DND-41 (cell line): Measurements from ENCODE around the gene TMEM154.

ENCODE experiments used
- ATAC-seq: fragments of 200-7000 bp; cut with Tn5 transposase; 3 replicates; pipeline ENCODE4 v1.9.1; 2021; ENCODE audit warnings: low read depth; ENCODE audit not compliant: insufficient read depth
- DNase-seq: peaks from one replicate; pipeline ENCODE4 v3.0.0-alpha.2; 2020
- H2AFZ ChIP-seq: 2 replicates; pipeline ENCODE4 v1.6.0; 2012; ENCODE audit warnings: low read depth, low read length
- H3K27ac ChIP-seq: 2 replicates; pipeline ENCODE4 v1.5.1; 2012; ENCODE audit warnings: low read length, inconsistent platforms
- H3K27me3 ChIP-seq: fragments of 200-600 bp; sonication (generic); 2 replicates; pipeline ENCODE4 v1.6.0; 2012; ENCODE audit warnings: low read length, mild to moderate bottlenecking, inconsistent platforms; ENCODE audit not compliant: insufficient read depth, poor library complexity
- H3K36me3 ChIP-seq: 2 replicates; pipeline ENCODE4 v1.5.1; 2012; ENCODE audit warnings: low read length, inconsistent platforms; ENCODE audit not compliant: insufficient read depth
- H3K4me1 ChIP-seq: 2 replicates; pipeline ENCODE4 v1.5.1; 2012; ENCODE audit warnings: mild to moderate bottlenecking, low read length; ENCODE audit not compliant: insufficient read depth
- H3K4me2 ChIP-seq: 2 replicates; pipeline ENCODE4 v1.6.0; 2012; ENCODE audit warnings: mild to moderate bottlenecking, moderate library complexity, low read length, inconsistent platforms; ENCODE audit not compliant: insufficient read depth
- H3K4me3 ChIP-seq, 2 experiments: fragments of 200-600 bp in 1 of 2; shearing (Covaris generic) in 1 of 2; 2 replicates each; pipeline ENCODE4 v1.5.1; 2012 to 2016; ENCODE audit warnings: inconsistent platforms in 2 of 2, low read length in 2 of 2, mild to moderate bottlenecking in 2 of 2, low read depth in 1 of 2, moderate library complexity in 1 of 2
- H3K79me2 ChIP-seq: 2 replicates; pipeline ENCODE4 v1.6.0; 2012; ENCODE audit warnings: low read length, inconsistent platforms; ENCODE audit not compliant: insufficient read depth
- H3K9ac ChIP-seq: 2 replicates; pipeline ENCODE4 v1.6.0; 2012; ENCODE audit warnings: low read depth, mild to moderate bottlenecking, inconsistent platforms, low read length, moderate library complexity
- H3K9me3 ChIP-seq: 2 replicates; pipeline ENCODE4 v1.5.1; 2012; ENCODE audit warnings: low read length, moderate library complexity, mild to moderate bottlenecking, inconsistent platforms; ENCODE audit not compliant: insufficient read depth, severe bottlenecking
- H4K20me1 ChIP-seq: 2 replicates; pipeline ENCODE4 v1.6.0; 2012; ENCODE audit warnings: low read length; ENCODE audit not compliant: insufficient read depth
- EZH2 ChIP-seq: IDR thresholded peaks from 3 replicates; pipeline ENCODE4 v1.6.1; 2012; ENCODE audit warnings: borderline replicate concordance, low read depth, mild to moderate bottlenecking, moderate library complexity, low read length, inconsistent platforms; ENCODE audit not compliant: severe bottlenecking
- TF ChIP-seq, protein P1 (sequence below): IDR thresholded peaks from 2 replicates; pipeline ENCODE4 v1.5.1; 2012; ENCODE audit warnings: borderline replicate concordance, low read length, moderate library complexity, mild to moderate bottlenecking; ENCODE audit not compliant: poor library complexity, severe bottlenecking; ENCODE audit errors: extremely low read depth

Gene TMEM154

DNA sequence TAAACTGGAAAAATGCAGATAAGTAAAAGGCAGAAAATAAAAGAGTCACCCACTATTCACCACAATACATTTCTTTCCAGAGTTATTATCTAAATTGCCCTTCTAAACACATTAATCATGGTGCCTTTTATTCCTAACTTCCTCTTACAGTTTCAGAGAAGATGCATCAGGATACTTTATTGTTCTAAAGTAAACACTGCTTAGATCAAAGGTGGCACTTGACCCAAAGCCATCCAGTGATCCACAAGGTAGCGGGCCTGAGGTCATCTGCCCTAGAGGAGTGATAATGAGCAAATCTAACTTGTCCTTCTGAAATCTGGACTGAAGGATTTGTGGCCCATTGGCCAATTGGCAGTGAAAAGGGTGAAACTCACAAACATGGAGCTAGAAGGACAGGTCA lies 12.0 kb upstream of the TMEM154 start:
- no peak overlapping the region for H2AFZ ChIP-seq
- H3K9ac ChIP-seq: no peak overlapping the region
- TF ChIP-seq, protein P1, sequence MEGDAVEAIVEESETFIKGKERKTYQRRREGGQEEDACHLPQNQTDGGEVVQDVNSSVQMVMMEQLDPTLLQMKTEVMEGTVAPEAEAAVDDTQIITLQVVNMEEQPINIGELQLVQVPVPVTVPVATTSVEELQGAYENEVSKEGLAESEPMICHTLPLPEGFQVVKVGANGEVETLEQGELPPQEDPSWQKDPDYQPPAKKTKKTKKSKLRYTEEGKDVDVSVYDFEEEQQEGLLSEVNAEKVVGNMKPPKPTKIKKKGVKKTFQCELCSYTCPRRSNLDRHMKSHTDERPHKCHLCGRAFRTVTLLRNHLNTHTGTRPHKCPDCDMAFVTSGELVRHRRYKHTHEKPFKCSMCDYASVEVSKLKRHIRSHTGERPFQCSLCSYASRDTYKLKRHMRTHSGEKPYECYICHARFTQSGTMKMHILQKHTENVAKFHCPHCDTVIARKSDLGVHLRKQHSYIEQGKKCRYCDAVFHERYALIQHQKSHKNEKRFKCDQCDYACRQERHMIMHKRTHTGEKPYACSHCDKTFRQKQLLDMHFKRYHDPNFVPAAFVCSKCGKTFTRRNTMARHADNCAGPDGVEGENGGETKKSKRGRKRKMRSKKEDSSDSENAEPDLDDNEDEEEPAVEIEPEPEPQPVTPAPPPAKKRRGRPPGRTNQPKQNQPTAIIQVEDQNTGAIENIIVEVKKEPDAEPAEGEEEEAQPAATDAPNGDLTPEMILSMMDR: no peak
- no peak for TF ChIP-seq EZH2
- no peaks in the 10 kb centered on the region for H3K9me3 ChIP-seq
- H3K4me1 ChIP-seq: no peaks in the 10 kb centered on the region
- ATAC-seq (no peak), DNase-seq (no peak)
- no peak overlapping the region for H3K4me3 ChIP-seq
- no peak overlapping the region for H3K27ac ChIP-seq
- H3K79me2 ChIP-seq: no peaks in the 10 kb centered on the region
- no peaks in the 10 kb centered on the region for H3K36me3 ChIP-seq
- no peak overlapping the region for H3K4me2 ChIP-seq
- H4K20me1 ChIP-seq: no peaks in the 10 kb centered on the region
- H3K27me3 ChIP-seq: no peaks in the 10 kb centered on the region

DNA sequence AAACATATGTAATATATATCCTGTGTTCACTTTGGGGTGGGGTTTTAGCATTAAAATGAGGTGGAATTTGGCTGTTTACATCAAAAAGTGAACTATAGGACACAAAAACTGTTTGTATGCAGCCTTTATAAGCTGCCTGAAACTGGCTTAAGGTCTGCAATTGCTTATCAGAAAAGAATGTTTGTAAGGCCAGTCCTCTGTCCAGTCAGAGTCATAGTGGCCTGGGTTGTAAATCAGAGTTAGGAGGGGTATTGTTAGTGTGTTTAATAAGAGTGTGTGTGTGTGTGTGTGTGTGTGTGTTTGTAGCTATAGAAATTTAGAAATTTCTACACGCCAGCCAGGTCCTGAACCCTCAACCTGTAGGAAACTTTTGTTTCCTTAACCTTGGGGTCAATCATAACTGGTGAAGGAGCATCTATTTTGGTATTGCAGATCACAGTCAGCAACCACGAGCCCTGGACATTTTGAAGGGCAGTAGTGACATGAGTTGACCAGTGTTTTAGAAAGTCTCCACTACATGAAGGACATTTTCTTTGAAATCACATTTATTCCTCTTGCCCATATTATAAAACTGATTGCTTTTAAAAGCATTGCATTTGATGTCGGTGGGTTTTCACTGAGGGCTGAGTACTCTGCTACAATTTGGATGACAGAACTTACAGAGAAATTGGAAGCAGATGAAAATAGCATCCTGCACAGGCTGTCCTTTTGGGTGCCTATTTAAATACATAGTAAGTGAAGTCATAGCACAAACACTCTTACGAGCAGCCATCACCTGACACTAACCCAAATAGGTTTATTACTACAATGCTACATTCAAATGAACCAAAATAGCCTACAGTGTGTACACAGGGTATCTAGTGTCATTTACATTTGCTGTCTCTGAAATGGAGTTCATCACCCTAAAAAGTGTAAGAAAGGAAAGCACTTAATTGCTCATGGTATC lies 11.2 kb upstream of the TMEM154 start:
- H3K27me3 ChIP-seq: no peaks in the 10 kb centered on the region
- no peaks in the 10 kb centered on the region for H3K9me3 ChIP-seq
- H3K36me3 ChIP-seq: no peaks in the 10 kb centered on the region
- no peaks in the 10 kb centered on the region for H3K4me1 ChIP-seq
- no peak overlapping the region for H3K4me2 ChIP-seq
- ATAC-seq (no peak), DNase-seq (no peak)
- no peaks in the 10 kb centered on the region for H4K20me1 ChIP-seq
- TF ChIP-seq EZH2: no peak
- TF ChIP-seq, protein P1: no peak
- H2AFZ ChIP-seq: no peak overlapping the region
- H3K27ac ChIP-seq: no peak overlapping the region
- no peaks in the 10 kb centered on the region for H3K79me2 ChIP-seq
- no peak overlapping the region for H3K9ac ChIP-seq
- H3K4me3 ChIP-seq: no peak overlapping the region

DNA sequence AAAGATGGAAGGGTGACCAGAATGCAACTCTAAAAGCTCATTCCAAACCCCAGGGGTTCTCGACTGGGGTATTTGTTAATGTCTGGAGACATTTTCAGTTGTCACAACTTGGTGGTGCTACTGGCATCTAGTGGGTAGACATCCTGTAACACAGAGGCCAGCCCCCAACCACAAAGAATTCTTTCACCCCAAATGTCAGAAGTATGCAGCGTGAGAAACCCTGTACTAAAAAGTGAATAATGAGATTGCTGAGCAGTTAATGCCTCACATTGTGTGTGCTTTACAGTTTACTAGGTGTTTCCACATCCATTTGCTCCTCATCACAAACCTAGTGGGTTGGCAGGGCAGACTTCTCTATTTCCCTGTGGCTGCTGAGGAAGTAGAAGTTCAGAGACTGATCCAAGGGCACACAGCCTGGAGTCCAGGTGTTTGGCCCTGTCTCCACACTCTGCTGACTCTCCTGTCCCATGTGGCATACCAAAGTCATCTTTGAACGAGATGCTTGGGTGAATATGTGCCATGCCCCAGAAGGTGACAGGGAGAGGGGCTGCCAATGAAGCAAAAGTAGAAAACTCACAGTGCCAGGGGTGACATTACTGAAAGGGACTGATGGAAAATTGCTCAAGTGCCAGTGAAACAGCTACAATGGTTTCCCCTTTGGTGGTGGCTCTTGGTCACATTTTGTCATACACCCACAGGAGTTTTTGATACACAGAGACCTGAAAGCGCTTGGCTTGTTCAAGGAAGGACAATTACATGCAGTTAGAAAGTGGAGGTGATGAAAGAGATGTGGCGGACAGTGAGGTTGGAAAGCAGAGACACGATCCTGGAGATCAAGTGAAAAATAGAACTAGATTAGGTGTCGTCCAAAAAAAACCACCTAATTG lies 10.1 kb upstream of the TMEM154 start:
- Histone ChIP-seq H3K4me2 (no peak overlapping the region), H3K4me3 (no peak overlapping the region), H2AFZ (no peak overlapping the region), H3K79me2 (no peaks in the 10 kb centered on the region), H4K20me1 (no peaks in the 10 kb centered on the region), H3K9me3 (no peaks in the 10 kb centered on the region), H3K27ac (no peak overlapping the region), H3K27me3 (no peaks in the 10 kb centered on the region), H3K4me1 (no peaks in the 10 kb centered on the region), H3K36me3 (no peaks in the 10 kb centered on the region), H3K9ac (no peak overlapping the region)
- DNase-seq (no peak), ATAC-seq (no peak)
- TF ChIP-seq EZH2: no peak
- TF ChIP-seq, protein P1: no peak
